GM19043 (cell line): ENCODE results near the gene DOCK3.
"Not testable (repeated sequence)": the region's sequence is repeated elsewhere in the genome, so short reads cannot be mapped to it uniquely, and the experiment has no call there.

ENCODE experiments used
- ATAC-seq: cut with Tn5 transposase; IDR thresholded peaks from one replicate; pipeline ENCODE4 v1.9.1; 2021; ENCODE audit warnings: low read depth; ENCODE audit not compliant: unreplicated experiment

DOCK3 gene

GRCh38 chr3:51340989-51341636, 666.4 kb downstream of the DOCK3 start:
- ATAC-seq: no peak

GRCh38 chr3:51343918-51344687, 669.4 kb downstream of the DOCK3 start:
- ATAC-seq: no peak

- ATAC-seq: no peak
Observed at GRCh38 chr3:51350751-51351150, 676.0 kb downstream of the DOCK3 start.

DNA sequence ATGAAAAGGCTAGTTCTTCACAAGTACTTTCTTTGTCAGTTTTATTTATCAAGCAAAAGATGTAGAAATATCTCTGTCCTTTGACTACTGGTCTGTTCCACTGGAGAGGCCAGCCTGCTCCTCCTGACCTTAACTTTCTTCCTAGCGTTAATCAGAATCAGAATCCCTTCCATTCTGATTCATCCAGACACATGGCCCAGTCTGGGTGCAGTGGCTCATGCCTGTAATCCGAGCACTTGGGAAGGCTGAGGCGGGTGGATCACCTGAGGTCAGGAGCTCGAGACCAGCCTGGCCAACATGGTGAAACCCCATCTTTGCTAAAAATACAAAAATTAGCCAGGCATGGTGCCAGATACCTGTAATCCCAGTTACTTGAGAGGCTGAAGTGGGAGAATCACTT, 678.4 kb downstream of the DOCK3 start:
- no peak for ATAC-seq

- no peak for ATAC-seq
Observed at GRCh38 chr3:51353691-51354090, 679.0 kb downstream of the DOCK3 start.

DNA sequence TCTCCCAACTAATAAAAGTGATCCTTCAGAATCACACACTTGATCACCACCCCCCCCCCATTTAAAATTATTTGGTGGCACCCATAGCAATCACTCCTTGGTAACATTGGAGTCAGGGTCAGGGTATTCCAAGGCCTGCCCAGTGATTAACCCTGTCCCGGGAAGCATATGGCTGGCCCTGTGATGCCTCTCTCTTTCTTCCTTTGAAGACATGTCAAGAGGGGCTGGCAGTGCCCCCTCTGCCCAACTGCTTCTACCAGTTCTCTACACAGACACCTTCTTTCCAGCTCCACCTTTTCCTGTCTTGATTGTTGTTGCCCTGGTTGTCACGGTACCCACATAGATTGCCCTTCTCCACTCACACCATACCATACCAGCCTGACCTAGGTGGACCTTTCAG, 679.4 kb downstream of the DOCK3 start:
- no peak for ATAC-seq

DNA sequence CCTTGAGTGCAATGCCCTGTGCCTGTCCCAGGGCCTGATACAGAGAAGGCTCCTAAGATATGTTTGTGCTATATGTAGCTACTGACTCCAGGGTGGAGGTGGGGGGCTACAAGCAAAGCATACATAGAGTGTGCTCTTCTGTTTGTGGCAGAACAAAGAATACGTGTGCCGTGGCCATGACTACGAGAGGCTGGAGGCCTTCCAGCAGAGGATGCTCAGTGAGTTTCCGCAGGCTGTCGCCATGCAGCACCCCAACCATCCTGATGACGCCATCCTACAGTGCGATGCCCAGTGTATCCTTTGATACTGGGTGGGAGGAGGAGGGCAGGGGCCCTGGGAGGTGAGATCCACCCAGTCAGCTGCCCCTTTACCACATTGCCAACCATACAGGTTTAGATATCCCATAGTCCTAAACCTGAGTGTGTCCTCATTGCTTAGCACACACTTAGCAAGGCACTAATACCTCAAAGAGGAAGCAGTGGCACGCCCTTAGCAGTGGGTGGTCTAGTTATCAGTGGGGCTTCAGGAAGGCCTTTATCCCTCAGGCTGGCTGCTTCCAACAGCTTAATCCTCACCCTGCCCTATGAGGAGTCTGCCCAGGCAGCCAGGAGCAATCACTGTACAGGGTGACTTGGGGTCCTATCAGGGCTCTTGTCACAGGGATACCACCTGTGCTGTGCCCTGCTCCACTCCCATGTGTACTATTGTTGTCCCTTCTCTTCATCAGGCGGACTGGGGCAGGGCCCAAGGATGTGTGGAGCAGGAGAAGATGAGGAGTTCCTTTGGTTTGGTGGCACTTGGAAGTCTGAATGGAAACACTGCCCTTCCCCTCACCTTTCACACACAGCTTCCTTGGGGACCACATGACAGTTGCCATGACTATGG, 680.2 kb downstream of the DOCK3 start:
- no peak for ATAC-seq

DNA sequence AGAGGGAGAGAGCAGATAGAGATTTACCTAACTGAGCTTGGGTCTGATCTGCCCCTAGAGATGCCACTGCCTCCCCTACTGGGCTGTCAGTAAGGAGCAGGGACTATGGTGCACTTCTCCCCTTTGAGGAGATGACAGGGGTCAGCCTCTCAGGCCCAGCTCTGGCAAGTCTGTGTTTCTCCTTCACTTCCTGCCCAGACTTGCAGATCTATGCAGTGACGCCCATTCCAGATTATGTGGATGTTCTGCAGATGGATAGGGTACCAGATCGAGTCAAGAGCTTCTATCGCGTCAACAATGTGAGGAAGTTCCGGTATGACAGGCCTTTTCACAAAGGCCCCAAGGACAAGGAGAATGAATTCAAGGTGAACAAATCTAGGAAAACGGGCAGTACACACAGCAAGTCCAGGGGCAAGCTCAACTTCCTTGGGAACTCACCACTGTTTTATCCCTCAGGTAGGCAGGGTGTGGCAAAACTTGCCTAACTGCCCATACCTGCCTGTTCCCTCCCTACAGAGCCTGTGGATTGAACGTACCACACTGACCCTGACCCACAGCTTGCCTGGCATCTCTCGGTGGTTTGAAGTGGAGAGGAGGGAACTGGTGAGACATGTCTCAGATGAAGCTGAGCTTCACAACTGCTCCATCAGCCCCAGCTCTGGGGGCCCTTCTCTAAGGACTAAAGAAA, 681.3 kb downstream of the DOCK3 start:
- ATAC-seq: no peak

DNA sequence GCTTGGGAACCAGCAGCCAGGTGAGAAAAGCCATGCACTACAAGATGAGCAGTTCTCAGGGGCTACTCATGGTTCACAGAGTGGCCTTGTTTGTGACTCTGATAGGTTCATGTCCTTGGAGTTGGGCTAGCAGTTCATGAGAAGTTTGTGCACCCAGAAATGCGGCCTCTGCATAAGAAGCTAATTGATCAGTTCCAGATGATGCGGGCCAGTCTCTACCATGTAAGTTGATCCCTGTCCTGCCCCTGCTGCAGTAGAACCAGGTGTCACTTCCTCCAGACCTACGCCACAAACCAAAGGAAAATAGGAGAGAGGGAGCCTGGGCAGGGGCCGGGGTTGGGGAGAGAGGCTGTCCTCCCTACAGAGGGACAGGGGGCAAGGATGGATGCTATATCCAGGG, 683.1 kb downstream of the DOCK3 start:
- no peak for ATAC-seq

DNA sequence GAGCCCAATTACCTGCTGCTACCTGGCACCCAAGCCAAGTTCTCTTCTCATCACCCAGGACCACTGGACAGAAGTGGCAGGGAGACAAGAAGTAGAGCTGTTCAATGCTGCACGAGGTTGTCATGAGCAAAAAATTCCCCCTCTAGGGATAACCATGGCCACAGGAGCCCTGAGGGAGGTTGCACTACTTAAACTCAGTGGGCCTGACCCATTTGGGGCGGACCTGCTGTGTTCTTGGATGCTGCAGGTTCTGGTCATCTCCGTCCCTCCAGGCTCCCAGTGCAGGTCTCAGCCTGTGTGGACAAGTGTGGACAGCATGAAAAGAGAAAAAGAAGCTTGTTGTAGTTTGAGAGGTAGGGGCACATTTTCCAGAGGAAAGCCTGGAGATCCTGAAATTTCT, 684.3 kb downstream of the DOCK3 start:
- no peak for ATAC-seq

GRCh38 chr3:51360806-51361205, 686.1 kb downstream of the DOCK3 start:
- ATAC-seq: no peak

- no peak for ATAC-seq
Observed at GRCh38 chr3:51361746-51362145, 687.0 kb downstream of the DOCK3 start.

DNA sequence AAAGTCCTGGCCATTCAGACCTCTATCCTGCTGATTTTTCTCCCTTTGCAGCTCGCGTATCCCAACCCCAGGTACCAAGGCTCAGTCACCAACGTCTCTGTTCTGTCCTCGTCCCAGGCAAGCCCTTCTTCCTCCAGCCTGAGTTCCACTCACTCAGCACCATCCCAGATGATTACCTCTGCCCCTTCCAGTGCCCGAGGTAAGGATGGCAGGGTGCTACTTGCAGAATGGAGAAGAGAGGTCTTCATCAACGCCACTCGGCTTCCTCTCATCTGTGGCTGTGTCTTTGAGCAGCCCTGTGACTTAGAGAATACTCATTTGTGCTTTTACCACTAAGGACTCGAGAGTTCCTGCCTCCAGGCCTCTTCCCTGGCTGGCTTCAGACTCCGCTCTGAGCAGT, 687.7 kb downstream of the DOCK3 start:
- no peak for ATAC-seq

GRCh38 chr3:51368276-51368675, 693.5 kb downstream of the DOCK3 start:
- not testable (repeated sequence) for ATAC-seq

GRCh38 chr3:51371943-51372557, 697.3 kb downstream of the DOCK3 start:
- no peak for ATAC-seq

DNA sequence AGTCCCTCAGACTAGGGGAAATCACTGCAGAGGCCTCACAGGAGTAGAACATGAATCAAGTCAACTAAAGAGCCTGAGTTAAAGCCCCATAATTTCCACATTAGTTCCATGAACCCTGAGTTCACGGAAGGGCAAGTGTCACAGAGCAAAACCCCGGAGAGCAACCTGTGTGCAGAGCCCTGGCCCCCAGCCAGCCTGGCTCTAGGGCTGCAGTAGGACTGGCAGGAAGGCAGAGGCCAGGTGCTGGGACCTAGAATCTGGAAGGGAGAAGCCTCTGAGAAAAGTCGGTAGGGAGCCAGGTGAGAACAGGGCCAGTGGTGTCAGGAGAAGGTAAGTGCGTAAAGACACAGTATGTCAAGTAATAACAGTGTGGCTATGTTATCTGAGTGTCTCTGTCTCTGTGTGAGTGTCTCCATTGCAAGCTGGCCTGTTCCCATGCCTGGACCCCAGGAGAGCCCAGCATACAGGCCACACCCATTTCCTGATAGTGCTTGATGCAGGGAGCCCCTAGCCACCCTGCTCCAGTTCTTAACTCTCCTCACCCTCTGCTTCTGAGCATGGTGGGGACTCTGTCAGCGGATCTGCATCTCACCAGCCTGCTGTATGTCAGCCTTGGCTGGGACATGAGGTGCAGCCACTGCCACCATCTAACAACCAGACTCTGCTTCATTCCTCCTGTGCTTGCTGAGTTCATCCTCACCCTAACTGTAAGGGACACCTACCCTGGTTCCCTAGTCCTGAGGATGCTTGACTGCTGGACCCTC, 699.1 kb downstream of the DOCK3 start:
- ATAC-seq: no peak

GRCh38 chr3:51374456-51374855, 699.7 kb downstream of the DOCK3 start:
- no peak for ATAC-seq

DNA sequence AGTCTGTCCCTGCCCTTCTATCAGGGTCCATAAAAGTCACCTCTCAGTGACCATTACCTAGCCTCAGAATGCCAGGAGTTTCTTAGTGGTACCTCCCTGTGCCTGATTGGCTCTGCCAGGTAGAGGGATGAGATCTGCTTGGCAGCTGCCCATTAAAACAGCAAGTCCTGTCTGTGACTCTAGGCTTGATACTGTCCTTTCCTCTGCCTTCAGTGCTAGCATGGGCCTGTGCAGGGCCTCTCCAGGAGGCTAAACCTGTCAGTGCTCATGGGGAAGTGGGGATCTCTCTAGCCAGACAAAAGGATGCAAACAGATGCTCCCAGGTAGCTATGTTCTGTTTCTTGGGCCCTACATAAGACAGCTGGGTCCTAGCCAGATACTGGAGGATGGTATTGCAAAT, 700.4 kb downstream of the DOCK3 start:
- ATAC-seq: no peak

DNA sequence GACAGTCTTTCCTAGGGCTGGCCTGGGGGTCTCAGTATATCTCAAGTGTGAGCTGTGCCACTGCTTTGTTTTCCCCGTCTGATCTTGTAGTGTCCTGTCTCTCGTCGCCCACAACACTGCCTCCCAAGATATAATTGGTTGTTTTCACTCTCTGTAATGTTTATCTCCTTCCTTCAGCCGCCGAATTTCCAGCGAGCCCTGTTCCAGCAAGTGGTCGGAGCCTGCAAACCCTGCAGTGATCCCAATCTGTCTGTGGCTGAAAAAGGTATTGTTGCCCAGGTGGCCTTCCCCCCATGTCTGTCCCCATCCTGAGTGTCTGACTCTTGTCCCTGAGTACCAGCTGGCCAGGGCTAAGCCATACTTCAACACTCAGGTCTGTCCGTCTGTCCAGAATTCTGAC, 700.8 kb downstream of the DOCK3 start:
- no peak for ATAC-seq

GRCh38 chr3:51378065-51378464, 703.3 kb downstream of the DOCK3 start:
- no peak for ATAC-seq
